DOHH2 (cell line): ENCODE measurements around the gene SCNN1G.

Experiments used
- H3F3A ChIP-seq: fragments of 200-600 bp; sonication (generic), shearing (Covaris generic); 2 replicates; pipeline ENCODE4 v1.6.0; 2016; ENCODE audit warnings: antibody characterized with exemption, mild to moderate bottlenecking; ENCODE audit not compliant: control insufficient read depth, insufficient read depth
- H3K27ac ChIP-seq: fragments of 200-600 bp; sonication (generic); 2 replicates; pipeline ENCODE4 v1.5.1; 2014; ENCODE audit warnings: low read depth, mild to moderate bottlenecking, low read length, moderate library complexity
- H3K27me3 ChIP-seq: fragments of 200-600 bp; sonication (generic); 2 replicates; pipeline ENCODE4 v1.6.1; 2014; ENCODE audit warnings: mild to moderate bottlenecking, low read length, mixed read lengths; ENCODE audit not compliant: control insufficient read depth
- H3K36me3 ChIP-seq: fragments of 200-600 bp; sonication (generic); 2 replicates; pipeline ENCODE4 v1.6.1; 2014; ENCODE audit warnings: mild to moderate bottlenecking, low read length, moderate library complexity, mixed read lengths; ENCODE audit not compliant: control insufficient read depth
- H3K4me1 ChIP-seq: fragments of 200-600 bp; sonication (generic); 2 replicates; pipeline ENCODE4 v1.6.1; 2014; ENCODE audit warnings: mild to moderate bottlenecking, low read length, mixed read lengths; ENCODE audit not compliant: control insufficient read depth
- H3K4me2 ChIP-seq: fragments of 200-600 bp; sonication (generic); 2 replicates; pipeline ENCODE4 v1.6.0; 2014; ENCODE audit warnings: mild to moderate bottlenecking, low read length, moderate library complexity
- H3K4me3 ChIP-seq: fragments of 200-600 bp; sonication (generic); 2 replicates; pipeline ENCODE4 v1.5.1; 2014; ENCODE audit warnings: mild to moderate bottlenecking, low read length, mixed read lengths
- H3K79me2 ChIP-seq: fragments of 200-600 bp; sonication (generic); 2 replicates; pipeline ENCODE4 v1.6.1; 2014; ENCODE audit warnings: mild to moderate bottlenecking, low read length, mixed read lengths; ENCODE audit not compliant: control insufficient read depth
- H3K9me2 ChIP-seq: fragments of 200-600 bp; sonication (generic); replicated peaks from 2 replicates; pipeline ENCODE4 v1.6.1; 2014; ENCODE audit warnings: mild to moderate bottlenecking, low read length, mixed read lengths; ENCODE audit not compliant: control insufficient read depth
- H3K9me3 ChIP-seq: fragments of 200-600 bp; sonication (generic); 2 replicates; pipeline ENCODE4 v1.6.1; 2014; ENCODE audit warnings: antibody characterized with exemption, low read length, mixed read lengths; ENCODE audit not compliant: control insufficient read depth, insufficient read depth
- H4K20me1 ChIP-seq: fragments of 200-600 bp; sonication (generic); 2 replicates; pipeline ENCODE4 v1.6.0; 2014; ENCODE audit warnings: low read depth, mild to moderate bottlenecking, antibody characterized with exemption, low read length, moderate library complexity; ENCODE audit not compliant: control insufficient read depth, insufficient read depth
- EZH2phosphoT487 ChIP-seq: fragments of 200-600 bp; sonication (generic); IDR thresholded peaks from 2 replicates; pipeline ENCODE4 v1.6.1; 2017; ENCODE audit warnings: borderline replicate concordance, mild to moderate bottlenecking, antibody characterized with exemption, low read length, moderate library complexity, mixed read lengths
- TF ChIP-seq, protein P1 (sequence below): fragments of 200-600 bp; sonication (generic); IDR thresholded peaks from one replicate; pipeline ENCODE4 v1.5.1; 2014; ENCODE audit warnings: antibody characterized with exemption, mild to moderate bottlenecking, low read depth, low read length; ENCODE audit not compliant: poor library complexity, severe bottlenecking

SCNN1G gene

DNA sequence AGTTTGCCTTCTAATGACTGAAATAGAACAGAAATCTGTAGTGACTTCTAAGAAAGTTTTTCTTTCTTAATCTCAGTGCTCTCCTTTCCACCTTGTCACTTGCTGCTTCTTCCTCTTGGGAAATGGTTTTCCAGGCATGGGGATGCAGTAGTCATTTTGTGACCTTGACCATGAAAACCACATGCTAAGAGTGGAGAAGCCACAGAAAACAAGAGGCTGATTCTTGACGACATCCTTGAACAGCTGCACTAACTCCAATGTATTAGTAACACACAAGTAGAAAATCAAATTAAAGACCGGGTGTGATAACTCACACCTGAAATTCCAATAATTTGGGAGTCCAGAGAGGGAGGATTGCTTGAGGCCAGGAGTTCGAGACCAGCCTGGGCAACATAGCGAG, 17.8 kb upstream of the SCNN1G start:
- Histone ChIP-seq H3K27me3 (peaks cover 28% of the 10 kb centered on the region), H4K20me1 (no peaks in the 10 kb centered on the region), H3K4me1 (no peaks in the 10 kb centered on the region), H3K79me2 (no peaks in the 10 kb centered on the region), H3F3A (no peaks in the 10 kb centered on the region), H3K36me3 (no peaks in the 10 kb centered on the region), H3K4me2 (no peak overlapping the region), H3K27ac (no peak overlapping the region), H3K9me2 (no peaks in the 10 kb centered on the region), H3K9me3 (no peaks in the 10 kb centered on the region), H3K4me3 (no peak overlapping the region)
- TF ChIP-seq, protein P1, sequence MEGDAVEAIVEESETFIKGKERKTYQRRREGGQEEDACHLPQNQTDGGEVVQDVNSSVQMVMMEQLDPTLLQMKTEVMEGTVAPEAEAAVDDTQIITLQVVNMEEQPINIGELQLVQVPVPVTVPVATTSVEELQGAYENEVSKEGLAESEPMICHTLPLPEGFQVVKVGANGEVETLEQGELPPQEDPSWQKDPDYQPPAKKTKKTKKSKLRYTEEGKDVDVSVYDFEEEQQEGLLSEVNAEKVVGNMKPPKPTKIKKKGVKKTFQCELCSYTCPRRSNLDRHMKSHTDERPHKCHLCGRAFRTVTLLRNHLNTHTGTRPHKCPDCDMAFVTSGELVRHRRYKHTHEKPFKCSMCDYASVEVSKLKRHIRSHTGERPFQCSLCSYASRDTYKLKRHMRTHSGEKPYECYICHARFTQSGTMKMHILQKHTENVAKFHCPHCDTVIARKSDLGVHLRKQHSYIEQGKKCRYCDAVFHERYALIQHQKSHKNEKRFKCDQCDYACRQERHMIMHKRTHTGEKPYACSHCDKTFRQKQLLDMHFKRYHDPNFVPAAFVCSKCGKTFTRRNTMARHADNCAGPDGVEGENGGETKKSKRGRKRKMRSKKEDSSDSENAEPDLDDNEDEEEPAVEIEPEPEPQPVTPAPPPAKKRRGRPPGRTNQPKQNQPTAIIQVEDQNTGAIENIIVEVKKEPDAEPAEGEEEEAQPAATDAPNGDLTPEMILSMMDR, result no peak
- TF ChIP-seq EZH2phosphoT487, result no peak

DNA sequence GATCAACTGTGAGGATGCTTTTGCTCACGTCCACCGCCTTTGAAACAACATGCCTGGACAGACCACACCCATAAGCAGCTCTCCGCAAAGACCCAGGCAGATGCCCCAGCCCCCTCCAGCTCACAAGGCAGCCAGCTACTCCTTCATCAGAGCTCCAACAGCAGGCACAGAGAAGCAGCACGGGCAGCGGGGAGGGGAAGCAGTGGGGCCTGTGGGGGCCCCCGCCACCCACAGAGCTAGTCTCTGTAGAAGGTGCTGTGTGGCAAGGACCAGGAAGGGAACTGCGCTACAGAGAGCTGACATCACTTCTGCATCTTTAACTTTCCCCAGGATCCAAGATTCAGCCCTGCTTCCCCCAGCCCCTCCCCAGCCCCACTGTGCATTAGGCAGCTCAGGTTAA, 10.0 kb upstream of the SCNN1G start:
- H3K4me1 ChIP-seq, result no peaks in the 10 kb centered on the region
- no peaks in the 10 kb centered on the region for H3F3A ChIP-seq
- H4K20me1 ChIP-seq, result no peaks in the 10 kb centered on the region
- H3K79me2 ChIP-seq, result no peaks in the 10 kb centered on the region
- no peaks in the 10 kb centered on the region for H3K36me3 ChIP-seq
- no peak overlapping the region for H3K4me2 ChIP-seq
- peaks cover 11% of the 10 kb centered on the region for H3K27me3 ChIP-seq
- H3K9me2 ChIP-seq, result no peaks in the 10 kb centered on the region
- no peaks in the 10 kb centered on the region for H3K9me3 ChIP-seq
- no peak overlapping the region for H3K27ac ChIP-seq
- H3K4me3 ChIP-seq, result no peak overlapping the region
- TF ChIP-seq, protein P1, result no peak
- no peak for TF ChIP-seq EZH2phosphoT487

DNA sequence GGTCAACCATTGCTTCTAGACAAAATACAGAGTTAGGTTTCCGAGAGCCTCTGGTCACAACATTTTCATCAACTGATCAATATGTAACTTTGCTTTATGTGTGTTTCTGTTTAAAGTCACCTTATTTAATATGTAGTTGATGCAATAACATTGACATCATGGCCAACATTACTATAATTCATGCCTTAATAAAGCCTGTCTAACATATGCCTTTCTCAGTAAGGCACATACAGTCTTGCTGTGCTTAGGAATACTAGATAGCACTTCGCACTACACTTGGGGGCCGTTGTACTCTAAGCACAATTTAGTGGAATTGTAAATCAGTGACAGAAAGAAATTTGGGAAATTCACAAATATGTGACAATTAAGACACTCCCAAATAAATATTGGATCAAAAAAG, 9.6 kb upstream of the SCNN1G start:
- H3K27me3 ChIP-seq, result peaks cover 9% of the 10 kb centered on the region
- H3F3A ChIP-seq, result no peaks in the 10 kb centered on the region

More for the DNA sequence above, 9.6 kb upstream of the SCNN1G start:
- Histone ChIP-seq H3K9me2 (no peaks in the 10 kb centered on the region), H3K4me2 (no peak overlapping the region), H3K4me3 (no peak overlapping the region), H3K27ac (no peak overlapping the region), H3K79me2 (no peaks in the 10 kb centered on the region), H4K20me1 (no peaks in the 10 kb centered on the region), H3K36me3 (no peaks in the 10 kb centered on the region), H3K9me3 (no peaks in the 10 kb centered on the region), H3K4me1 (no peaks in the 10 kb centered on the region)
- TF ChIP-seq, protein P1, result no peak
- TF ChIP-seq EZH2phosphoT487, result no peak
